Liver (tissue), 9 donors: ENCODE results near the gene BDKRB1. TPM values are rescaled to one million over a fixed set of nuclear protein-coding genes. Genes with fewer than 3 reads are reported as not detected.

Source experiments
- DNase-seq: peaks from one replicate; pipeline ENCODE4 v3.0.0-alpha.2; 2017; ENCODE audit warnings: low spot score
- H3K27ac ChIP-seq, 2 donors: one replicate each; pipeline ENCODE4 v1.7.0; 2013; ENCODE audit warnings: inconsistent platforms in 2 of 2, low read length in 2 of 2, control low read depth in 1 of 2, low read depth in 1 of 2, mild to moderate bottlenecking in 1 of 2
- H3K27me3 ChIP-seq, 4 donors: one replicate each; pipeline versions ENCODE4 v1.6.1 to v1.7.0; 2013; ENCODE audit warnings: low read length in 3 of 4, inconsistent platforms in 1 of 4, mild to moderate bottlenecking in 1 of 4, moderate library complexity in 1 of 4; ENCODE audit not compliant: control insufficient read depth in 4 of 4, insufficient read depth in 4 of 4
- H3K36me3 ChIP-seq, 4 donors: one replicate each; pipeline versions ENCODE4 v1.6.1 to v1.7.0; 2013; ENCODE audit warnings: low read length in 3 of 4, mild to moderate bottlenecking in 3 of 4, low read depth in 1 of 4, moderate library complexity in 1 of 4; ENCODE audit not compliant: control insufficient read depth in 4 of 4, insufficient read depth in 3 of 4
- H3K4me1 ChIP-seq, 4 donors: one replicate each; pipeline versions ENCODE4 v1.6.1 to v1.7.0; 2013; ENCODE audit warnings: low read length in 3 of 4, mild to moderate bottlenecking in 3 of 4, moderate library complexity in 1 of 4; ENCODE audit not compliant: control insufficient read depth in 4 of 4, insufficient read depth in 4 of 4
- H3K4me3 ChIP-seq, 3 donors: one replicate each; pipeline versions ENCODE4 v1.6.1 to v1.7.0; 2013; ENCODE audit warnings: low read length in 3 of 3, control low read depth in 1 of 3, low read depth in 1 of 3, mild to moderate bottlenecking in 1 of 3
- H3K9ac ChIP-seq, 2 donors: one replicate each; pipeline ENCODE4 v1.7.0; 2013; ENCODE audit warnings: low read length in 2 of 2, mild to moderate bottlenecking in 2 of 2, moderate library complexity in 2 of 2, control low read depth in 1 of 2, low read depth in 1 of 2
- H3K9me3 ChIP-seq, 4 donors: one replicate each; pipeline versions ENCODE4 v1.6.1 to v1.7.0; 2013; ENCODE audit warnings: low read length in 3 of 4; ENCODE audit not compliant: control insufficient read depth in 4 of 4
- ATF3 ChIP-seq: IDR thresholded peaks from 2 replicates; pipeline ENCODE4 v1.6.1; 2016; ENCODE audit warnings: antibody characterized with exemption
- CTCF ChIP-seq: fragments of 150-350 bp; IDR thresholded peaks from 2 replicates; pipeline ENCODE4 v1.5.1; 2017; ENCODE audit warnings: improper control_type of control experiment, low read depth, low read length; ENCODE audit not compliant: missing input control
- EGR1 ChIP-seq, 2 donors: IDR thresholded peaks; 2 replicates each; pipeline ENCODE4 v1.6.1; 2016 to 2018; ENCODE audit warnings: antibody characterized with exemption in 2 of 2, low read depth in 2 of 2
- FOXA1 ChIP-seq: IDR thresholded peaks from 2 replicates; pipeline ENCODE4 v1.6.1; 2016; ENCODE audit warnings: antibody characterized with exemption
- FOXA2 ChIP-seq: IDR thresholded peaks from 2 replicates; pipeline ENCODE4 v1.6.1; 2016; ENCODE audit warnings: antibody characterized with exemption
- GABPA ChIP-seq, 2 donors: IDR thresholded peaks in 1 of 2; conservative IDR thresholded peaks in 1 of 2; 2 replicates each; pipeline ENCODE4 v1.6.1; 2016; ENCODE audit warnings: antibody characterized with exemption in 2 of 2, mild to moderate bottlenecking in 1 of 2, moderate library complexity in 1 of 2
- HNF4A ChIP-seq, 2 donors: conservative IDR thresholded peaks; 2 replicates each; pipeline ENCODE4 v1.6.1; 2016; ENCODE audit warnings: antibody characterized with exemption in 2 of 2, mild to moderate bottlenecking in 2 of 2
- HNF4G ChIP-seq: IDR thresholded peaks from 2 replicates; pipeline ENCODE4 v1.6.1; 2016; ENCODE audit warnings: antibody characterized with exemption
- JUND ChIP-seq, 2 donors: IDR thresholded peaks; 2 replicates each; pipeline ENCODE4 v1.6.1; 2016; ENCODE audit warnings: antibody characterized with exemption in 2 of 2
- NR2F2 ChIP-seq: IDR thresholded peaks from 2 replicates; pipeline ENCODE4 v1.6.1; 2016; ENCODE audit warnings: antibody characterized with exemption
- RAD21 ChIP-seq, 2 donors: IDR thresholded peaks; 2 replicates each; pipeline ENCODE4 v1.6.1; 2016; ENCODE audit warnings: antibody characterized with exemption in 2 of 2, mild to moderate bottlenecking in 2 of 2
- RXRA ChIP-seq, 2 donors: IDR thresholded peaks; 2 replicates each; pipeline ENCODE4 v1.6.1; 2017 to 2018; ENCODE audit warnings: antibody characterized with exemption in 2 of 2, mild to moderate bottlenecking in 1 of 2
- SP1 ChIP-seq: IDR thresholded peaks from 2 replicates; pipeline ENCODE4 v1.6.1; 2018; ENCODE audit warnings: antibody characterized with exemption, mild to moderate bottlenecking
- TAF1 ChIP-seq: conservative IDR thresholded peaks from 2 replicates; pipeline ENCODE4 v1.6.1; 2016; ENCODE audit warnings: antibody characterized with exemption, mild to moderate bottlenecking
- YY1 ChIP-seq: IDR thresholded peaks from 2 replicates; pipeline ENCODE4 v1.6.1; 2016; ENCODE audit warnings: antibody characterized with exemption, mild to moderate bottlenecking
- WGBS: extraction: QIAGEN DNeasy Blood & Tissue Kit; methylation state at CpG from one replicate; pipeline ENCODE4 v1.1.7; 2013; 5-methylcytosine and 5-hydroxymethylcytosine counted together
- polyA plus RNA-seq, 2 donors: library from polyadenylated mRNA; stranded (reverse) in 1 of 2; unstranded in 1 of 2; fragments of 200-250 nt in 1 of 2; fragments of >200 nt in 1 of 2; fragmentation: Nextera tagmentation in 1 of 2; extraction: Ambion mirVana in 1 of 2; gene quantifications; one replicate each; pipeline versions ENCODE4 v1.2.1 to v1.2.3, GENCODE V29; 2013 to 2015
- total RNA-seq, 2 donors: library from RNA; depleted of rRNA; stranded (reverse); fragments of >200 nt; gene quantifications; one replicate each; pipeline ENCODE4 v1.2.3, GENCODE V29; 2014
- TF ChIP-seq, protein P1 (sequence below): IDR thresholded peaks from 2 replicates; pipeline ENCODE4 v1.6.1; 2016; ENCODE audit warnings: antibody characterized with exemption
- TF ChIP-seq, protein P2 (sequence below): IDR thresholded peaks from 2 replicates; pipeline ENCODE4 v1.6.1; 2016; ENCODE audit warnings: antibody characterized with exemption
- TF ChIP-seq, protein P3 (sequence below): IDR thresholded peaks from 2 replicates; pipeline ENCODE4 v1.6.1; 2016; ENCODE audit warnings: antibody characterized with exemption, mild to moderate bottlenecking
- donor health status: healthy.
- donor health status: healthy.
- donor health status: healthy.
- donor health status: healthy.
- donor health status: healthy.

The BDKRB1 gene
- total and polyA plus RNA-seq, 4 donors = not detected

DNA sequence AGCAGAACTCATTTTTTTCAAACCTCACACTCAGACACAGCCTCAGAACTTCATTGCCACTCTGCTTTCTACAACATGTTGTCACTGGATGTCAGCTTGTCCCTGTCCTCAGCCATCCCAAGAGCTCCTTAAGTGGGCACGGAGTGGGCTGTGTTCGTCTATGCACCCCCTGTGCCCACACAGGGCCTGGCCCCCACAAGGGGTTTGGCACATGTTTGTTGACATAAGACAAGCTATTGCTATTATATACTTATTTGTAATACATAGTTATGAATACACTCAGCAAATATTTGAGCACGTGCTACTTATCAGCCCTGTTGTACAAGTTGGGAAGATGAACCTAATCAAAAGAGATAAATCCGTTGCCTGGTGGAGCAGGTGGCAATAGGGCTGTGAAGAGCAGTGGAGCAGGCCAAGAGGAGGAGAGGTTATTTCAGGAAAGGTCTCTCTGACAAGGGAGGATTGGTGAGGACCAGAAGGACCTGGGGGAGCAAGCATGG, 4.3 kb upstream of the BDKRB1 start:
- Histone ChIP-seq H3K36me3 (no peaks in the 10 kb centered on the region), H3K27ac (no peak overlapping the region), H3K9ac (no peak overlapping the region), H3K9me3 (no peaks in the 10 kb centered on the region), H3K27me3 (peaks cover 0 to 3% (median 0%) of the 10 kb centered on the region in 4 donors), H3K4me3 (no peak overlapping the region), H3K4me1 (no peaks in the 10 kb centered on the region)
- WGBS = 81% methylated on average over 4 of the region's 4 CpGs
- no peak for DNase-seq
- TF ChIP-seq SP1 (no peak), YY1 (no peak), JUND (IDR thresholded peaks at IDR 0.05) (no peak), ATF3 (no peak), CTCF (no peak), RXRA (IDR thresholded peaks at IDR 0.05) (no peak), HNF4A (conservative IDR thresholded peaks at IDR 0.05) (no peak), HNF4G (no peak), FOXA2 (no peak), GABPA (IDR thresholded peaks at IDR 0.05 in 1 of 2, conservative IDR thresholded peaks at IDR 0.05 in 1 of 2) (no peak), RAD21 (IDR thresholded peaks at IDR 0.05) (no peak), EGR1 (IDR thresholded peaks at IDR 0.05; ENCODE audit: low read depth in 2 of 2) (no peak), FOXA1 (no peak), NR2F2 (no peak), TAF1 (no peak)
- TF ChIP-seq, protein P1, sequence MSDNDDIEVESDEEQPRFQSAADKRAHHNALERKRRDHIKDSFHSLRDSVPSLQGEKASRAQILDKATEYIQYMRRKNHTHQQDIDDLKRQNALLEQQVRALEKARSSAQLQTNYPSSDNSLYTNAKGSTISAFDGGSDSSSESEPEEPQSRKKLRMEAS = no peak
- TF ChIP-seq, protein P2, sequence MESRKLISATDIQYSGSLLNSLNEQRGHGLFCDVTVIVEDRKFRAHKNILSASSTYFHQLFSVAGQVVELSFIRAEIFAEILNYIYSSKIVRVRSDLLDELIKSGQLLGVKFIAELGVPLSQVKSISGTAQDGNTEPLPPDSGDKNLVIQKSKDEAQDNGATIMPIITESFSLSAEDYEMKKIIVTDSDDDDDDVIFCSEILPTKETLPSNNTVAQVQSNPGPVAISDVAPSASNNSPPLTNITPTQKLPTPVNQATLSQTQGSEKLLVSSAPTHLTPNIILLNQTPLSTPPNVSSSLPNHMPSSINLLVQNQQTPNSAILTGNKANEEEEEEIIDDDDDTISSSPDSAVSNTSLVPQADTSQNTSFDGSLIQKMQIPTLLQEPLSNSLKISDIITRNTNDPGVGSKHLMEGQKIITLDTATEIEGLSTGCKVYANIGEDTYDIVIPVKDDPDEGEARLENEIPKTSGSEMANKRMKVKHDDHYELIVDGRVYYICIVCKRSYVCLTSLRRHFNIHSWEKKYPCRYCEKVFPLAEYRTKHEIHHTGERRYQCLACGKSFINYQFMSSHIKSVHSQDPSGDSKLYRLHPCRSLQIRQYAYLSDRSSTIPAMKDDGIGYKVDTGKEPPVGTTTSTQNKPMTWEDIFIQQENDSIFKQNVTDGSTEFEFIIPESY = no peak
- TF ChIP-seq, protein P3, sequence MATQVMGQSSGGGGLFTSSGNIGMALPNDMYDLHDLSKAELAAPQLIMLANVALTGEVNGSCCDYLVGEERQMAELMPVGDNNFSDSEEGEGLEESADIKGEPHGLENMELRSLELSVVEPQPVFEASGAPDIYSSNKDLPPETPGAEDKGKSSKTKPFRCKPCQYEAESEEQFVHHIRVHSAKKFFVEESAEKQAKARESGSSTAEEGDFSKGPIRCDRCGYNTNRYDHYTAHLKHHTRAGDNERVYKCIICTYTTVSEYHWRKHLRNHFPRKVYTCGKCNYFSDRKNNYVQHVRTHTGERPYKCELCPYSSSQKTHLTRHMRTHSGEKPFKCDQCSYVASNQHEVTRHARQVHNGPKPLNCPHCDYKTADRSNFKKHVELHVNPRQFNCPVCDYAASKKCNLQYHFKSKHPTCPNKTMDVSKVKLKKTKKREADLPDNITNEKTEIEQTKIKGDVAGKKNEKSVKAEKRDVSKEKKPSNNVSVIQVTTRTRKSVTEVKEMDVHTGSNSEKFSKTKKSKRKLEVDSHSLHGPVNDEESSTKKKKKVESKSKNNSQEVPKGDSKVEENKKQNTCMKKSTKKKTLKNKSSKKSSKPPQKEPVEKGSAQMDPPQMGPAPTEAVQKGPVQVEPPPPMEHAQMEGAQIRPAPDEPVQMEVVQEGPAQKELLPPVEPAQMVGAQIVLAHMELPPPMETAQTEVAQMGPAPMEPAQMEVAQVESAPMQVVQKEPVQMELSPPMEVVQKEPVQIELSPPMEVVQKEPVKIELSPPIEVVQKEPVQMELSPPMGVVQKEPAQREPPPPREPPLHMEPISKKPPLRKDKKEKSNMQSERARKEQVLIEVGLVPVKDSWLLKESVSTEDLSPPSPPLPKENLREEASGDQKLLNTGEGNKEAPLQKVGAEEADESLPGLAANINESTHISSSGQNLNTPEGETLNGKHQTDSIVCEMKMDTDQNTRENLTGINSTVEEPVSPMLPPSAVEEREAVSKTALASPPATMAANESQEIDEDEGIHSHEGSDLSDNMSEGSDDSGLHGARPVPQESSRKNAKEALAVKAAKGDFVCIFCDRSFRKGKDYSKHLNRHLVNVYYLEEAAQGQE = no peak
